Fibroblast of skin of right biceps (primary cell): ENCODE data around the gene MTTP.

Experiments
- DNase-seq: peaks from one replicate; pipeline ENCODE4 v3.0.0-alpha.2; 2013

Gene MTTP

DNA sequence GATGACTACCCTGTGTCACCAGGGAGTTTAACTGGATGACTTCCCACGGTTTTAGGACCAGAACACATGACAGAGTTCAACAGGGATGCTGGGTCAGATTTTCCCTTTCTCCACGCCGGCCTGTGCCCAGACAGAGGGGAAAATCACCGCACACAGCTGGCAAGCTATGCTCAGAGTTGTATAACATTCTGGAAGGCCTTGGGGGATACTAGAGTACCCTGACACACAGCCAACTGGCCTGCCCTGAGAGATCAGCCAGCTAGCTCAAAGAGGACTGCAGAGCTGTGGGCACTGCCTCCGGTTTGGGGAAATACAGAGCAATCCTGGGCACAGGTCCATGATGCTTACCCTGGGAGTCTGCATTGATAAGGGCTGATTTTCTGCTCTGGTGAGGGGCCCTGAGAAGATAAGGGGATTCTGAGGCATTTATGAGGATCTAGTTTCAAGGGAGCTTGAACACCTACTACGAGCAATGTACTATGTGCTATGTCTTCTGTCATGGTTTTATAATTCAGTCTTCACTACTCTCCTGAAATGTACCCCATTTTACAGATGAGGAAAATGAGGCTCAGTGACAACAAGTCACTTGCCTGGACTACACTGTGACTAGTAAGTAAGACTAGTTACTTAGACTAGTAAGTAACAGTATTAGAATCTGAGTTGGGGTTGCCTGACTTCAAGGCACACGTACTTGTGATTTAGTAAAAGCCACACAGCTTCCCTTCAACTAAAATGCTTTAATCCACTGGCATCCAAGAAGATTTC, 68.3 kb downstream of the MTTP start:
- DNase-seq: no peak

DNA sequence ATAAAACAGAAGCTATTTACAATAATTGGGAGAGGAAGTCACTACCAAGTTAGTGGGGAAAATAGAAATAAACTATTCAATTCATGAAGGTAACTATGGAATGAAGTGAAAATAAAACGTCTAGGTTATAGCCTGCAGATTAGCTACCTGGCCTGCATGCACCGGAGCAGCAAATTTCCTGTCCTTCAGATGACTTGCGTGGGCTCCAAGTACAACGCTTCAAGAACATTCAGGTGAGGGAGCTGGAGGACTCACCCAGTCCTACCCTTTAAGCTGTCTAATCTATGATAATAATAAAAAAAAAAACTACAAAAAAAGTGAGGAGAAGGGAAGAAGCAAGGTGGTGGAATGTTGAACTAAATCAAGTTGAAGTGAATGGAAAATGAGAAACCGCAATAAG, 69.8 kb downstream of the MTTP start:
- DNase-seq: no peak

DNA sequence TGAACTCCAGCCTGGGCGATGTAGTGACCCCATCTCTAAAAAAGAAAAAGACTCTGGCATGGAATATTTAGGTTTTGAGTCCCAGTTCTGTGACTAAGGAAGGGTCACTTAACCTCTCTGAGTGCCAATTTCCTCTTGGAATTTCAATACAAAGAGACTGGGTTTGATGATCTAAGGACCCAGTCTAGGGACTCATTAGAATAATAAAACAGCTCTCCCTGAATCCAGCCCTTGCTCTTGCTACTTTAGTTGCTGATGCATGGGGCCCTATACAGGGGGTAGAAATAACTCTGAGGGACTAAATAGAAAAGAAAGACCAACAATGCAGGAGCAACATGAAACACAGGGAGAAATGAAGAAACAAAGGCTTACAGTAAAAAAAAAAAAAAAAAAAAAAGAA, 70.4 kb downstream of the MTTP start:
- DNase-seq: no peak

DNA sequence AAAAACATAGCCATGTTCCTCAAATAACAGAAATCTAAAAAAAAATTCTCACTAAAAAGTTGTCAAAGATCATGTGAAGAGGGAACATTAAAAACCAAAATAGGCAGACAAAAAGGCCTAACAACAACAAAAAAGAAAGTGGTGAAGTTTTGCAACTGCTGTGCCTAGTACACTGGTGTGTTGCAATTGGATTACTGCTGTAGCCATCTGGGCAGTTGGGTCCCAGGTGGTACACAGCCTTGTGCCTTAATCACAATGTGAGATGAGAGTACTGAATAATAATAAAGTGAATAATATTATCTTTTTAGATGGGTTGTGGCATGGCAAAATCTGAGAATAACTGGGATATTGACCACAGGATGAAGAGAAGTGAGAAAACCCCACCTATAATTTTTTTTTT, 71.0 kb downstream of the MTTP start:
- no peak for DNase-seq

DNA sequence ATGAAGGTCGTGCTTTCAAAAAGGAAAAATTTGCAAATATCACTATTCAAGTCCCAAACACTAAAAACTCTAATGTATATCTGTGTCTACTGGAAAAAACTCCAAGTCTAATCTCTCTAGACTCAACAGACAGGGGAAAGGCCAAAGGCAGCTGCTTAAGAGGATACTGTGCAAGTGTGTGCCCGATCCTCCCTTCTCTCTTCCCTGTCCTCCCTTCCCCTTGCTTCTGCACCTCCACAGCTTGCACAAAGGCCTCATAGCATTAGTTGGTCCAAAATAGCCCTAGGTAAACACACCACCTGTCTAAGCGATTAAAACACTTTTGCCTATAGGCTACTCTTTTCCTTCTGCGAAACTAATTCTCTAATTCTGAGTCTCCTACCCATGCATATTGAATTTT, 72.4 kb downstream of the MTTP start:
- DNase-seq: no peak

DNA sequence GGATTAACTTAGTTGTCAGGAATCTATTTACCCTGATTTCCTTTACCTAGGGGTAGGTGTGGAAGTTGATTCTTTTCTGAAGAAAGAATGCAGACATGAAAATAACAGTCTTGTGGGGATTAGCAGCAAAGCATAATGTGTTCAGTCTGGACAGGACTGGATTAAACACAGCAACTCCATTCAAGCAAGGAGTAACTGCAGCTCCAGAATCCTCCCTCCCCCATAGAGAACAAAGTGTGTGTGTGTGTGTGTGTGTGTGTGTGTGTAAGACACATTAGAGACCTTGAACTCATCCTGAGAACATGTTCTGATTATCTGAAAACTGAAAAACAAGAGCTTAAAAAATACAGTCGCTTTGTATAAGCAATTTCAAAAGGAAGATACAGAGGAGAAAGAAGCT, 73.7 kb downstream of the MTTP start:
- no peak for DNase-seq

DNA sequence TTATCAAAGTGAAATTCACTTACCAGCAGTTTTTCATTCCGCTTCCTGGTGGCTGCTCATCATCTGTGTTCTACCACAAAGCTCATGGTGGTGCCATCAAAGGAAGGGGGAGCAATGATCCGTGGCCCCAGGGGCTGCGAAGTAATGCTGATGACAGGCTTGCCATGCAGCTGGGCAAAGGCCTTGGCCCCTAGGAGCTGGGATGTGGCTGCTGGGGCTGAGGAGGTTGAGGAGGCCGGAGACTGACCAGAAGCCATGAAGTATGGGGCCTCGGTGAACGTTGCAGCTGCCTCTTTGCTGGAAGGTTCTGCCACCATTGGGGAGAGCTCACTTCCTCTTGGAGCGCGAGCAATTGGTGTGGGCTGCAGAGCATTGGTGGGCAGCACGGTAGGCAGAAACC, 74.6 kb downstream of the MTTP start:
- DNase-seq: no peak

DNA sequence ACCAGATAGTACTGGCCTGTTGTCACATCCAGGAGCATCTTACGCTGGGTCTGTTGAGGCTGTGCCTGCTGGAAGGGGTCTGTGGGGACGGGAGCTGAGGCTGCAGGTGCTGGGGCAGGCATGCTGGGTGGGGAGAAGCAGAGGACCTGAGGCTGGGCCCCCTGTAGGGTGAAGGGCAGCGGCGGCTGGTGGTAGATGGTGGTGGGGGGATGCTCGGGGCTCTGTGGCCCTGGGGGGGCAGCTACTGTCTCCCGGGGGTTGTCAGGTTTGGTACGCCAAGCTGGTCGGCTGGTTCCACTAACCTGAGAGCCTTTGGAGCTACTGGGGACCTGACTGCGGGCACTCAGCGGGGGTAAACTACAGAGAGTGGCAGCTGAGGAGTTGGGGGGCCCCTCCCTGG, 75.2 kb downstream of the MTTP start:
- DNase-seq: no peak

DNA sequence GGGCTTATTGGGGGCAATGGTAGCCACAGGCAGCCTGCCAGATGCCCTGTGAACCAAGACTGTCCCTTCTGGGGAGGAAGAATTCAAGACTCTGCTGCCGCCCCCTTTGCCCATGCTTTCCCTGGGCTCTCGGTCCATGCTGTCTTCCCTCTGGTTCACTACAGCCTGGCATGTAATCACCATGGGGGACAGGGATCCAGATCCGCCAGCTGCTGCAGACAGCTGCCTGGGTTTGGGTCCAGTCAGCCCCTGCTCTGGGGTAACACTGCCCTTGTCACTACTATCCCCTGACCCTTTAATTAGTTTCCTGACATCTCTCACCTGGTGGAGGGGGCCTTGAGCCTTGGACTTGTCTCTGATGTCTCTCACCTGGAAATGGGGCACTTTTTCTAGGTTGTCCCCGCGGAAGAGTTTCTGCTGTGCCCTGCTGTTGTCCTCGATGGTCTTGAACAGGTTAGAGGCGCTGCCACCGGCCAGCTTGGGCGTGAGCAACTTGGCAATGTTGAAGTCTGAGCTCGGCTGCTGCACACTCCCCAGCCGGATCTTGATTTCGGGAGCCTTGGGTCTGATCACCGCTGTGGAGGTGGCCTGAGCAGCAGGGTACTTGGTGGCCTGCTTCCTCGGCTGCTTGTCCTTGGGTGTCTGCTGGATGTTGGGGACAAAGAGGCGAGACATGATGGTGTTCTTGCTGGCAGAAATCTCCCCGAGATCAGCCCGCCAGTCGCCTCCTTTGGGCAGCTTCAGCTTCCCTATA, 76.6 kb downstream of the MTTP start:
- DNase-seq: no peak

DNA sequence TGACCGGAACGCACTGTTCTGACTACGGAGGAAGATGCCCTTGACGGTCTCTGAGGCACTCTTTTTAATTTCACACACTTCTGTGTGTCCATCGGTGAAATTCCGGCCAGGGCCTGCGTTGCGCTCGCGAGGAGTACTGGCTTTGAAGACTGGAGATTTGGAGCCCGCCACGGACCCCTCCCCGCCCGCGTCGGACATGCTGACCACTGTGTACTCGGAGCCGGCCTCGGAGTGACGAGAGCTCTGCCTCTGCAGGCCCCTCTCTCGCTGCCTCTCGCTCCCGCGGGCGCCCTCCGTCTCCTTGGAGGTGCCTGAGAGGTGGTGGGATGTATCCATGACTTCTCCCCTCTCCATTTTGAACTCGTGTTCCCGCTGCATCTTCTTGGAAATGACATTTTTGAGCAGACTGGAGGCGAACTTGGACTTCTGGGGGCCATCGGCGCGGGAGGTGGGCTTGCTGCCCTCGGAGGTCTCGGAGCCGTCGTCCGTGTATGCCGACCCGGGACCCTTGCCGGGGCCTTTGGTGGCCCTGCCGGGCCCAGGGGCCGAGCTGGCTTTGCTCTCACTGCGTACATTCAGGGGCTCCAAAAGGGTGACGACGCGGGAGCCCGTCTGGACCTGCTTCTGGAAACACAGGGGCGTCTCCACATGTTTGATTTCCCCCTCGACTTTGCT, 77.3 kb downstream of the MTTP start:
- no peak for DNase-seq

DNA sequence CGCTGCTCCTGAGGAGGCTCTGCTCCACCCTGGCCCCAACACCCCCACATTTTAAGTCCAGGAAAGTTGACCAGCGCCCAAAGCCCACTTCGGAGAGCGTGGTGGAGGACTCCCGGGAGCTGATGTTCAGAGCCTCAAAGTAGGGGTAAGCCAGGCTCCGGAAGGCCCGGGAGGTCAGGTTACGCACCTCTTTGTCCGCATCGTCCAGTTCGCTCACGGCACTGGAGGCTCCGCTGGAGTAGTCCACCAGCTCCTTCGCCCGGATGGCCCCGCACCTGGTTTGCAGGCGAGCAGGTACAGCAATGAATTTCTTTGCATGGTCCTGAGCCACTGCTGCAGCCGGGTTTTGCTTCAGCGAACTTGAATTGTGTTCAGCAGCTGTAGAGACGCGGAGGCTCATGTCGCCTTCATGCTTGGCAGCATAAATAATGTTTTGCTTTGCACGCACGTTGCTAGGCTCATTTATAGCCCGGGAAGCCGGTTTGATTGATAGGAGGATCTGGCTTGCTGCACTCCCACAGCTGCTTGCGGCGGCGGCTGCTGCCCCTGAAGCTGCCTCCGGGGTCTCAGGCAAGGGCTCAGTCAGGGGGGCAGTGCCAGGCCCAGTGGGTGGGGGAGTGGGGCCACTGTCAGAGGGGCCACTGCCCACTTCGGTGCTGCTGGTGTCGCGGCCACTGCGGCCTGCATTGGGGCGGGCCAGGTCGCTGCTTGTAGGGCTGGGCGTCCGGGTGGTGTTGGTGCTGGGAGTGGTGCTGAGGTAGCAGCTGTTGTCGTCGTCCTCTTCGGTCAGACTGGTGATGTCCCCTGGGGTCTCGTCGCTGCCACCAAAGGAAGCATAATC, 78.2 kb downstream of the MTTP start:
- no peak for DNase-seq

DNA sequence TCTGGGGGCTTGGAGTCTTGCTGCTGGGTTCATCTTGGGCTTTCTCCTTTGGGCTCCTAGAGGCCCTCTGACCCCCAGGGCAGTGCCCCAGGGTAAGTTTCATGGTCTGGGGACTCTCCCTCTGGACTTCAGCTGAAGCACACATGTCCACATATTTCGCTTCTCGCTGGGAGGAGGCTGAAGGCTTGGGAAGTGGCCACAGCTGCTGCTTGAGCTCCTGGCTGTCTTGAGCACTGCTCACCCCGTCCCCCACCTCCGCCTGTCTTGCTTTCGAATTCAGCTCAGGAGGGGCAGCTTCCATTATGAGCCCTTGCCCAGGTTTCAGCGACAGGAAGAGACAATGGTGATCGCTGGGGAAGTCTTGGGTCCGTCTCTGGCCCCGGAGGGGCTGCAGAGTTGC, 79.3 kb downstream of the MTTP start:
- DNase-seq: no peak

DNA sequence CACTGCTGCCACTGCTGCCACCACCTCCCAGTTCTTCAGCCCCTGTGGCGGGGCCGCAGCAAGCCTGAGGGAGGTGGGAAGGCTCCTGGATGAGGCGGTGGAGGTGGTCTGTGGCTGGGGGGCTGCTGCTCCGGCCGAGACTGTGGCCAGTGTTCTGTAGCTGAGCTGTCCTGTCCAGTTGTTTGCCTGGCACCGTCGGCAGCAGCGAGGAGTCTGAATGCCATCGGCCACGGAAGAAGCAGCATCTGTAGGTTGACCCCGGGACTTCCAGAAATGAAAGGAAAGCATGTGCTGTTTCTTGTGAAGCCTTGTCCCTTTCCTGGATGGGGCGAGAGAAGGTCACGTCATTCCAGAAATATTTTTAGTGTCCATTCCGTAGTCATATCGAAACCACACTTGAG, 79.7 kb downstream of the MTTP start:
- no peak for DNase-seq

DNA sequence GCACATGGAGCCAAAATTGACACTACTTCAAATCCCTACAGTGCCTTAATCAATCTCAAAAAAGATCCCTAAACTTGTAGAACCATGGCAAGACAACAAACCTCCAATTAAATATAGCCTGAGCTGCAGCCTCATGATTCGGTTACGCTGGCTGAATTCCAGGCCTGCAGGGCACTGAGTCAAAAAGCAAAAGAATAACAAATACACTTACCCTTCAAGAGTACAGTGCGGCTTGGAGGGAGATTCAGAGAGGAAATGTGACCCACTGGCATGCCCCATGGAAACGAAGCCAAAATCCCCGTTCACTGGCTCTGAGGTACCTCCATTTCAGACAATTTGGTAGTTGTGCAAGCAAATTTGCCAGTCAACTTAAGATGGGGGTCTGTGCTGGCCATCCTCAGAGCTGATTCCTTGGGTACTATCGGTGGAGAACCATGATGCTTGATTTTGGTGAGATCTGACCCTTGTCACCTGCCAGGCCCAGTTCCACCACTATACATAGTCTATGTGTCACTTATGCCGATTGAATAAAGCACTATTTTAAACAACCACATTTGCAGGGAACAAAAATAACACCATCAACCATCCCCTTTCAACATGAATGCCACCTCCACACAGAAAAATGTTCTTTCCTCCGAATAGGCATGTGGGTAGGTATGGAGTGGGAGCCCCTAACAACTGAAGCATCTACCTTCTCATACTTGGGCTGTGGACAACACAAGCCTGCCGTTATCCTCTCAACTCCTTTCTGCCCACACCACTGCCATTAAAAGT, 80.9 kb downstream of the MTTP start:
- DNase-seq: no peak

DNA sequence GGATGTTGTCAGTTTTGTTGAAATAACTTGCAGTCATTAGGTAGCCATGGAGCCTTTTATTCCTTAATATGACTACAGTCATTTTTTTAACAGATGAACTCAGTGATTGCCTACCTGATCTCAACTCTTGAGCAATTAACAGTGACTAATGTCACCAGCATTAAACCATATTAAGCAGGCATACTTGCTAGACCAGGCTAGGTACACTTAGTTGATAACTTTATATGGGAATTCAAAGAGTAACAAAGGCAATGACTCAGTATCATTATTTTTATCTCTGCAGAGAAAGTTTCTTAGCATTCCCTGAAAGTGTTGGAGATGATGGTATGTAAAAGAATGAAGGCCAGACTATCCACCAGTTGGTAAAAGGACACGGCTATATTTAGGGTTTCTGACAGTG, 83.2 kb downstream of the MTTP start, which contains the start of gene C4orf54:
Gene C4orf54, minus strand, starts transcription at position 31 of the 400 bp plus-strand sequence. CDS start 3,180 bp downstream, outside the sequence.
- DNase-seq: no peak

DNA sequence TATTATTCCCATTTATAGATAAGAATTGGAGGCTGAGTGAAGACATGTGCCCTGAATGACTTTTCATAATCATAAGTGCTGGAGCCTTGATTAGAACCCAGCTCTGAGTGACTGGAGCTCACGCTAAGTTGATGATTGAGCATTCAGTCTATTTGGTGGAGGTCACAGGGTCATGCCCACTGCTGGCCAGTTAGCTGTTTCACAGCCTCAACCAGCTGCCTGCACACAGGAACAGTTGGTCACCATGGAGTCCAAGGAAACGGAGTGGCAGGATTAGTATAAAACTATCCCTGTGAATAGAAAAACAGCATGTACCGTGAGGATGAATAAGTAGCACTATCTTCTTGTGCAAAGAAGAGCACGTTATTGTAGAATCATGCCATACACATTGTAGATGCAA, 84.0 kb downstream of the MTTP start:
- DNase-seq: no peak

DNA sequence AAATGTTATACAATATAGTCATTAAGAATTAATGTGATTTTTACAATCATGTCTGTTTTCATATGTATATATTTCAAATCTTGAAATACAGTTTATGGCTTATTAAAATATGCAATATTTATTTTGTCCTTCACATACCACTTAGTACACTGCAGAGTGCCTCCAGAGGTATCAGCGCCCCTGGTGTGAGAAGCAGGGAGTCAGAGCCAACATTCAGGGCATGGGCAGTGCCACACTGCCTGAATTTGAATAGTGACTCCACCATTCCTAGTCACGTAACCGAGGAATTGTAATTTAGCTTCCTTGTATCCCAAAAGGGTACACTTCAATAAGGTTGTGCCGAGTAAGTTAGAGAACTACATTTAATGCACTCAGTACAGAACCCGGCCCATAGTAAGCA, 87.3 kb downstream of the MTTP start:
- no peak for DNase-seq

DNA sequence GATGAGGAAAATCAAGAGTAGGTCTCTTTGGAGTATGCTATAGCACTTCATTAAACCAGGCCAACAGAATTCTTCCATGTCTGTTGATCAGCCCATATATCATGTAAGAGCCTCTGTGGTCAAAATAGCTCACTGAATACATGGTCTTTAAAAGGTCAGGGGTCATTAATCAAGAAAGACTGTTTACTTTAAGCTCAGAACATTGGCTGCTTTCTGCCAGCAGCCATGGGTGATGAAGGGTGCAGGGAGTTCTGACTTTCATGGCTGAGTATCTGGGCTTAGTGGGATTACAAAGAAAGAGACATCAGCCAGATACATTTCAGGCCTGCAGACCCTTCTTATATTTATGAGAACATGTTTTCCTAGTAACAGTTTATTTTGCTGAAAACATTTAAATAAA, 90.1 kb downstream of the MTTP start:
- DNase-seq: no peak

DNA sequence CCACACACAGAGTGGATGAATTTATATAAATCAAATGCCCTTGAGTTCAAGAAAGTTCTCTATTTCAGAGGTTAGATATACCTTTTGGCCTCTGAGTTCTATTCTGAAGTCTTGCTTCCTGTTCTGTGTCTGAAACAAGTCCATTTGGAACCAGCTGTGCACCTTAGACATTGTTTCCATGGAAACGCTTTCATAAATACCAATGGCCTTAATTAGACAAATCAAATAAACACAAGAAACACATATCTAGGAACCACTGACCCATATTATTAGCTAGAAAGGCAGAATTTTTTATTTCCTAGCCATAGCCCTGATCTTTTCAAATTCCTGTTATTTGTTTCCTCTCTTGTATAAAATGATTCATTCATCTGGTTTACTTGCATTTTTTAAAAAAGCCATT, 91.4 kb downstream of the MTTP start:
- no peak for DNase-seq

DNA sequence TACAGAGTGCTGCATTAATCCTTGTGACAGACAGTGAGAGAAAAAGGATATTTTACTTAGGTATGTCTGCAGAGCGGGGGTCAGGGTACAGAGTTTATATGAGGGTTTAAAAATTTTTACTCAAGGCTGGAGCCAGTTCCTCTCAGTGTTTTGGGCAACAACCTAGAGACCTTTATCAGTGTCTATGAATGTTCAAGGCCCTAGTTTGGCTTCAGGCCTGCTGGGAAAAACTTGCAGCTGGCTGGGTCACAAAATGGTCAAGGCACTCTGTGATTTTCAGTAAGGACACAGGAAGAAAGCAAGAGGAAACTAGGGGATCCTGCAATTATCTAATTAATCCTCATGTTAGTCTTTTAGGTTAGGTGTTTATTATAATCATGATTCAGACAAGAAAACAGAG, 93.8 kb downstream of the MTTP start:
- no peak for DNase-seq

DNA sequence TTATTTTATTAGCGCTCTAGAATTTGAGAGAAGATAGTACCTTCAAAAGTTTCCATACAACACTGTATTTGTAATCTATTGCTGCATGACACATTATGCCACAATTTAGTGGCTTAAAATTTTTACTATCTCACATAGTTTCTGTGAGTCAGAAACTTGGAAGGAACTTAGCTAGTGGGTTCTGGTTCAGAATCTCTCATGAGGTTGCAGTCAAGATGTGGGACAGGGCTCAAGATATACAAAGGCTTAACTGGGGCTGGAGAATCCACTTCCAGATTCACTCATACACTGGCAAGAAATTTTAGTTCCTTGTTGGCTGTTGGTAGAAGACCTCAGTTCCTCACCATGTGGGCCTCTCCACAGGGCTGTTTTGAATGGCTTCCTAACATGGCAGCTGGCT, 94.5 kb downstream of the MTTP start:
- no peak for DNase-seq

DNA sequence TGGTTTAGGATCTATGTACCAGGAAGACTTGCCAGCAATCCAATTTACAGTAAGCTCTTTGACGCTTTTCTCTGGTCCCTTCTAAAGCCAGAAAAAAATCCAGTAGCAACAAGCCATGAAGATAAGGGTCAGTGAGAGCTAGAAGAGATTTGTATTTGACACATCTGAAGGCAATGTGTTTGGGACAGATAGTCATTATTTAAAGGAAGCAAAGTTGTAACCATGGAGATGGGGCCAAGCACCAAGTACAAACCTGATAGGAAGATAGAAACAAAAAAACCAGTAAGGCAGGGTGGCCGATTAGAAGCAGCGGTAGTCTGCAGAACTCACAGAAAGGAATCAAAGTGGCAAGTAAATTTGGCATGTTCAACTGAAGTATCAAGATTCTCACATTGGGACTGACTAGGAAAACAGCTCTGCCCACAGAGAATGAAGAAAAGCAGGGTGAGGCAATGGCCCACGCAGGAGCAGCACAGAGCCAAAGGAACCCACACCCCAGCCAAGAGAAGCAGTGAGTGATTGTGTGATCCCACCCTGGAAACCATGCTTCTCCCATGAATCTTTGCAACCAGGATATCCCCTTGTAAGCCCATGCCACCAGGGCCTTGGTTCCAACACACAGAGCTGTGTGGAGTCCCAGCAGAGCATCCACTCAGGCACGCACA, 95.9 kb downstream of the MTTP start:
- DNase-seq: no peak
